Germinal center (tissue), 1 donor: ENCODE data around the gene AGTPBP1.

ENCODE experiments used
- DNase-seq: peaks from one replicate; pipeline ENCODE4 v3.0.0; 2012; ENCODE audit warnings: mixed read lengths, low spot score

Gene AGTPBP1

GRCh38 chr9:85536514-85536913, 205.2 kb downstream of the AGTPBP1 start:
- DNase-seq: no peak

GRCh38 chr9:85536076-85536475, 205.7 kb downstream of the AGTPBP1 start:
- DNase-seq: no peak

GRCh38 chr9:85534340-85534739, 207.4 kb downstream of the AGTPBP1 start:
- DNase-seq: no peak

GRCh38 chr9:85533538-85533937, 208.2 kb downstream of the AGTPBP1 start:
- DNase-seq: no peak

- no peak for DNase-seq
These were observed 211.0 kb downstream of the AGTPBP1 start for GRCh38 chr9:85530721-85531120.

GRCh38 chr9:85528607-85529006, 213.1 kb downstream of the AGTPBP1 start:
- DNase-seq: no peak

GRCh38 chr9:85528142-85528541, 213.6 kb downstream of the AGTPBP1 start:
- no peak for DNase-seq

GRCh38 chr9:85527331-85528020, 214.3 kb downstream of the AGTPBP1 start:
- no peak for DNase-seq

- no peak for DNase-seq
These were observed 217.2 kb downstream of the AGTPBP1 start for GRCh38 chr9:85524531-85524930.

GRCh38 chr9:85523202-85523601, 218.6 kb downstream of the AGTPBP1 start:
- no peak for DNase-seq

GRCh38 chr9:85522459-85523092, 219.2 kb downstream of the AGTPBP1 start:
- peak; percentile 17 for DNase-seq

GRCh38 chr9:85521371-85522197, 220.2 kb downstream of the AGTPBP1 start:
- no peak for DNase-seq

GRCh38 chr9:85516976-85517637, 224.6 kb downstream of the AGTPBP1 start:
- no peak for DNase-seq

GRCh38 chr9:85516455-85516854, 225.3 kb downstream of the AGTPBP1 start:
- DNase-seq: no peak

- DNase-seq: no peak
These were observed 226.7 kb downstream of the AGTPBP1 start for GRCh38 chr9:85515021-85515420.

GRCh38 chr9:85514256-85514655, 227.5 kb downstream of the AGTPBP1 start:
- no peak for DNase-seq

GRCh38 chr9:85511746-85512145, 230.0 kb downstream of the AGTPBP1 start:
- no peak for DNase-seq

- DNase-seq: no peak
These were observed 230.8 kb downstream of the AGTPBP1 start for GRCh38 chr9:85510830-85511504.

GRCh38 chr9:85508616-85509015, 233.1 kb downstream of the AGTPBP1 start:
- no peak for DNase-seq

GRCh38 chr9:85505612-85506011, 236.1 kb downstream of the AGTPBP1 start:
- DNase-seq: no peak

GRCh38 chr9:85502815-85503655, 238.7 kb downstream of the AGTPBP1 start:
- no peak for DNase-seq
